HG03139 (cell line): Measurements from ENCODE around the gene SPDYE4.

Experiments used
- ATAC-seq: cut with Tn5 transposase; IDR thresholded peaks from one replicate; pipeline ENCODE4 v1.9.1; 2021; ENCODE audit not compliant: unreplicated experiment

SPDYE4 gene

DNA sequence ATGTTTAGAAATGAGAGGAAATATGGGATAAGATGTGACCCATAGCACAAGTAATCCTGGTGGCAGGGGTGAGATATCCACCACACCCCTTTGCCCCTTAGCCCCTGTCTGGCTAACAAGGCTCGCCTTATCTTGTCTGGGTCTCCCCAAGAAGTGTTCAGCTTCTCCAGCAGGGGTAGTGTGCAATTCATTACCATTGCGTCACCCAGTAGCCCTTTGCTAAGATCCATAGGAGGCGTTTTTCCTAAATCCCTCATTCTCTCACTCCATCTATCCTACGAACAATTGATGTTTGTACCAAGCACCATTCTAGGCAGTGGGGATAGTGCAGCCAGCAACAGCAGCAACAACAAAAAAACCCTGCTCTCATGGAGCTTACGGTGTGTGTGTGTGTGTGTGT, 44.5 kb downstream of the SPDYE4 start:
- ATAC-seq = no peak

GRCh38 chr17:8713315-8713714, 45.0 kb downstream of the SPDYE4 start:
- no peak for ATAC-seq

- ATAC-seq = no peak
Measured at GRCh38 chr17:8712698-8713097, 45.6 kb downstream of the SPDYE4 start.

DNA sequence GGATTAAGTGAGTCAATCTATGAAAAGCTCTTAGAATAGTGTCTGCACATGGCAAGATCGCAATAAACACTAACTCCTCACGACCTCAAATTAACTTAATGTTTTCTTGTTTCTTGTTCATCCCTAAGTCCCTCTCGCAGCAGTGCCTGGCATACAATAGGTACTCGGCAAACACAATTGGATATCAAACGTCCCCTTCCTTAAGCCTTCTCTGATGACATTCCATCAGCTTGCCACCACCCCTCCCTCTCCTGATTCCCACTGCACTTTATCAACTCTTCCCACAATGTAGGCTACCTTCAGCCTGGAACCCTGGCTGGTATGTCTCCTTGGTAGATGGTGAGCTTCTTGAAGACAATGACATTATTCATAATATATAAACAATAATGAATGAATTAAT, 47.1 kb downstream of the SPDYE4 start:
- no peak for ATAC-seq

DNA sequence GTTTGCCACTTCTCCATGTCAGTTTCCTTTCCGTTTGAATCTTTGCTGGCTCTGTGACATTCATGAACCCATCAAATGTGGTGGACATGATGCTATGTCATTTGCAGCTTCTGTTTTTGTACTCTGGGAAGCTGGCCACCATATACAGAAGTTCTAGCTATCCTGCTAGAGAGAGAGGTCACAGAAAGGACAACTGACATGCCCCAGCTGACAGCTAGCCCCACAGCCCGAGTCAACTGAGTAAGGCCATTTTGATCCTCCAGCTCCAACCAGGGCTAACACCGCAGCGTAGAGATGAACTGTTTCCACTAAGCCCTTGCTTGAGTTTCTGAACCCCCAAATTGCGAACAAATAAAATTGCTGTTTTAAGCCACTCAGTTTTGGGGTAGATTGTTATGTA, 47.5 kb downstream of the SPDYE4 start:
- ATAC-seq = no peak

DNA sequence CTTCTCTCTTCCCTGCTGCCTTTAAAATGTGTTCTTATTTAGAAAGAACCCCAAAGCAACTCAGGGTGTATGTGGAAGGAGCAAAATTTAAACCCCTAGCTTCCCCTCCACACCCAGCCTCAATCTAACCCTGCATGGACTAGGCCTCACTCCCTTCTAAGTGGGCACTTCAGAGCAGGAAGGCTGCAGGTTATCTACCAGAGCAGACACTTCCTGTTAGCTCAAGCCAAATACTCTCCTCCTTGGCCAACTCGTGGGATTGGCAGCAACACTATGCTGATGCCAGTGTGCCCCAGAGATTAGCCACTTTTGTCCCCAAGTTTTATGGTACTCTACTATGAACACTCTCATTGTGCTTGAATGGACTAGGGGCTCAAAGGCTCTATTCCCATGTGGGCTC, 49.3 kb downstream of the SPDYE4 start:
- no peak for ATAC-seq

DNA sequence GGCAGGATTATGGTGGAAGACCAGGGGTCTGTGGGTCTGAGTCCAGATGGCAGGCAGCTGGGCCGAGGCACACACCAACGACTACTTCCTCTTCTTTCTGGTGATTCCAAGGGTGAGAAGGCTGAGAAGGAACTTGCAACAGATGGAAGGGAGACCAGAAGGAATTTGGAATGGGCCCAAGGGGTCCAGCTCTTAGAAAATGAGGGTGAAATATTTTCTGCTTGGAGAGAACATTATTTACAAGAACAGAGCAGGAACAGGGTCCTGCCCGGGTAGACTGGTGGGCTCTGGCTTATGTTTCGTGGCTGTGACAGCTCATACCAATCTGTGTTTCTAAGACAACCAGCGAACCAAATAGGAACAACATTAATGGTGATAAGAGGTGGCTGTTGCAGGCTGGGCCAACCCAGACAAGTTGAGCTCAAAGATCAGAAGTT, 50.3 kb downstream of the SPDYE4 start:
- ATAC-seq = no peak

DNA sequence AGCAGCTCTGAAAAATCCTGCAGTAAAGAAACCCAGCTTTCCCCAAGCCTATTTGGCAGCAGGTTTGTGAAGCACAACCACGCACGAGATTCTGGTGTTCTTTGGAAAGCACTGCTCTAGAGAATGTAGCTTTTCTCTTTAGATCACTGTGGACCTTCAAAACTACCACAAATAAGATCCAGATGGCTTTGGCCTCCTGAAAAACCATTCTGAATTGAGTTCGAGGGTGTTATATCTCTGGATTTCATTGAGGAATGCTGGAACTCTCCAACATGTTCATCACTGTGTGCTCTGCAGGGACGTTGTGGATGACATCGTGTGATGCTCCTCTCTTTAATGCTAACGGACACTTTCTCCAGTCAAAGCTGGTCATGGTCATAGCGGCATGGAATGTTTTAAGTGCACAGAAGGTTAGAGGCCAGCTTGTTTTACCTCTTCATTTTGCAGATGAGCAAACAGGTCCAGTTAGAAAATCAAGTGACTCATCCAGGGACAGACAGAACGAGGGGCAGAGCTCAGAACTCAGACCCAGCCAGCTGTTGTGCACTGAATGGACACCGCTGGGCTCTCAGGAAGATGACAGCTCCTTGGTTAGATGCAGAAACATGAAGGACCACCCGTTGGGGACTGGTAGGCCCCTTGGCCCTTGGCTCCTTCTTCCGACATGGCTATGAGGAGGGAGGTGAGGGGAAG, 50.9 kb downstream of the SPDYE4 start:
- ATAC-seq = no peak

- no peak for ATAC-seq
Measured at GRCh38 chr17:8706431-8706830, 51.9 kb downstream of the SPDYE4 start.

GRCh38 chr17:8705427-8705826, 52.9 kb downstream of the SPDYE4 start:
- no peak for ATAC-seq

- ATAC-seq = no peak
Measured at GRCh38 chr17:8703001-8703400, 55.3 kb downstream of the SPDYE4 start.

DNA sequence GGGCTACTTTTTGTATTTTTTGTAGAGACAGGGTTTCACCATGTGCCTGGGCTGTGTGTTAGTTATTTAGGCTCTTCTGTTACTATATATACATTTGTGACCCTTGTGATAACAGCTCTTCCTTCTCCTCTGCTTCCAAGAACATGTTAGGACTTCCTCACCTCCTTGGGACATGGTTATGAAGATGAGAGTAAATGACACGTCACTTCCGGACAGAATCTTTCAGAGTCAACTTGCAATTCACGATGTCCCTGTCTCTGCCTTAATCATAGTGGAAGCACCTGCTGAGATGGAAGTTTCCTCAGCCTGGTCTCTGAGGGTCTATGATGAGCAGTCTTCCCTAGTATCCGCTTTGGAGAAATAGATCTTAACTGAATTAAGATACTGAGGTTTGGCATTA, 56.6 kb downstream of the SPDYE4 start:
- ATAC-seq = no peak

DNA sequence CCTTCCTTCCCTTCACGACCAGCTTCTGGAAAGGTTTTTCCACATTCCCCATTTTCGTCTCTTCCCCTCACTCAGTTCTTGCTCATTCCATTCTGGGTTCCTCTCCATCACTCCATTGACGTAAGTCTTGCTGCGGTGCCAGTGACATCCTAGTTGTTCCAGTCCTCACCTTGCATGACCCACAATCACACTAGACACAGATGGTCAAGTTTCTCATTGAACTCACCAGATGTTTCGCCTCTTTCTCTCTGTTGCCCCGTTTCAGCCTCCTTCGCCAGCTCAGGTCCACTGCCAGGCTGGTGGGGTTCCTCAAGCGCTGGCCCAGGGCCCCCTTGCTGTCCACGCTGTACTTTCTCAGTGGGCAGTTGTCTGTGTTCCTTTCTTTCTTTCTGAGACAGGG, 57.1 kb downstream of the SPDYE4 start:
- ATAC-seq = no peak
